ENCODE results near the gene NEUROD2.

- no peak for TF ChIP-seq YY1 (IDR thresholded peaks at IDR 0.05; ENCODE audit: insufficient read depth, insufficient replicate concordance, low read depth, low read length)
- TF ChIP-seq NFYB (CRISPR knock-in tag; IDR thresholded peaks at IDR 0.05): no peak
- TF ChIP-seq, protein P1, sequence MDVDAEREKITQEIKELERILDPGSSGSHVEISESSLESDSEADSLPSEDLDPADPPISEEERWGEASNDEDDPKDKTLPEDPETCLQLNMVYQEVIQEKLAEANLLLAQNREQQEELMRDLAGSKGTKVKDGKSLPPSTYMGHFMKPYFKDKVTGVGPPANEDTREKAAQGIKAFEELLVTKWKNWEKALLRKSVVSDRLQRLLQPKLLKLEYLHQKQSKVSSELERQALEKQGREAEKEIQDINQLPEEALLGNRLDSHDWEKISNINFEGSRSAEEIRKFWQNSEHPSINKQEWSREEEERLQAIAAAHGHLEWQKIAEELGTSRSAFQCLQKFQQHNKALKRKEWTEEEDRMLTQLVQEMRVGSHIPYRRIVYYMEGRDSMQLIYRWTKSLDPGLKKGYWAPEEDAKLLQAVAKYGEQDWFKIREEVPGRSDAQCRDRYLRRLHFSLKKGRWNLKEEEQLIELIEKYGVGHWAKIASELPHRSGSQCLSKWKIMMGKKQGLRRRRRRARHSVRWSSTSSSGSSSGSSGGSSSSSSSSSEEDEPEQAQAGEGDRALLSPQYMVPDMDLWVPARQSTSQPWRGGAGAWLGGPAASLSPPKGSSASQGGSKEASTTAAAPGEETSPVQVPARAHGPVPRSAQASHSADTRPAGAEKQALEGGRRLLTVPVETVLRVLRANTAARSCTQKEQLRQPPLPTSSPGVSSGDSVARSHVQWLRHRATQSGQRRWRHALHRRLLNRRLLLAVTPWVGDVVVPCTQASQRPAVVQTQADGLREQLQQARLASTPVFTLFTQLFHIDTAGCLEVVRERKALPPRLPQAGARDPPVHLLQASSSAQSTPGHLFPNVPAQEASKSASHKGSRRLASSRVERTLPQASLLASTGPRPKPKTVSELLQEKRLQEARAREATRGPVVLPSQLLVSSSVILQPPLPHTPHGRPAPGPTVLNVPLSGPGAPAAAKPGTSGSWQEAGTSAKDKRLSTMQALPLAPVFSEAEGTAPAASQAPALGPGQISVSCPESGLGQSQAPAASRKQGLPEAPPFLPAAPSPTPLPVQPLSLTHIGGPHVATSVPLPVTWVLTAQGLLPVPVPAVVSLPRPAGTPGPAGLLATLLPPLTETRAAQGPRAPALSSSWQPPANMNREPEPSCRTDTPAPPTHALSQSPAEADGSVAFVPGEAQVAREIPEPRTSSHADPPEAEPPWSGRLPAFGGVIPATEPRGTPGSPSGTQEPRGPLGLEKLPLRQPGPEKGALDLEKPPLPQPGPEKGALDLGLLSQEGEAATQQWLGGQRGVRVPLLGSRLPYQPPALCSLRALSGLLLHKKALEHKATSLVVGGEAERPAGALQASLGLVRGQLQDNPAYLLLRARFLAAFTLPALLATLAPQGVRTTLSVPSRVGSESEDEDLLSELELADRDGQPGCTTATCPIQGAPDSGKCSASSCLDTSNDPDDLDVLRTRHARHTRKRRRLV (CRISPR knock-in tag; IDR thresholded peaks at IDR 0.05): no peak
- no peak for TF ChIP-seq ZNF7 (CRISPR knock-in tag; IDR thresholded peaks at IDR 0.05)
- TF ChIP-seq CREB3 (CRISPR knock-in tag; IDR thresholded peaks at IDR 0.05): no peak
- no peak for TF ChIP-seq CTCF (CRISPR knock-in tag; IDR thresholded peaks at IDR 0.05)
- TF ChIP-seq PLRG1 (conservative IDR thresholded peaks at IDR 0.05): no peak
- no peak for TF ChIP-seq ZNF431 (CRISPR knock-in tag; IDR thresholded peaks at IDR 0.05; ENCODE audit: borderline replicate concordance, low read depth)
- TF ChIP-seq FOXJ3 (CRISPR knock-in tag; IDR thresholded peaks at IDR 0.05; ENCODE audit: borderline replicate concordance): no peak
- TF ChIP-seq ZBTB2 (CRISPR knock-in tag; IDR thresholded peaks at IDR 0.05; ENCODE audit: low read depth): no peak
- no peak for TF ChIP-seq ZNF350 (CRISPR knock-in tag; IDR thresholded peaks at IDR 0.05; ENCODE audit: borderline replicate concordance, low read depth)
- no peak for TF ChIP-seq POLR2A (IDR thresholded peaks at IDR 0.05; ENCODE audit: insufficient read depth in 1 of 2, low read depth in 2 of 2, low read length in 2 of 2)
- TF ChIP-seq SIN3B (IDR thresholded peaks at IDR 0.05; ENCODE audit: low read length): no peak
- TF ChIP-seq KLF16 (CRISPR knock-in tag; IDR thresholded peaks at IDR 0.05): no peak
Observed at GRCh38 chr17:39608142-39608981, 642 bp upstream of the NEUROD2 start.

Measured in HepG2 (cell line).